Endodermal cell (in vitro differentiated cells): ENCODE results near the gene F3. TPM values are rescaled to one million over a fixed set of nuclear protein-coding genes. Genes with fewer than 3 reads are reported as not detected.

Experiments used
- DNase-seq: peaks from one replicate; pipeline ENCODE4 v3.0.0-alpha.2; 2017
- H3K27ac ChIP-seq: 2 replicates; pipeline ENCODE4 v1.5.1; 2013; ENCODE audit warnings: mild to moderate bottlenecking, low read depth, low read length, moderate library complexity
- H3K27me3 ChIP-seq: 2 replicates; pipeline ENCODE4 v1.6.1; 2013; ENCODE audit warnings: mild to moderate bottlenecking, low read length, moderate library complexity; ENCODE audit not compliant: insufficient read depth, control insufficient read depth, poor library complexity, severe bottlenecking
- H3K36me3 ChIP-seq: 2 replicates; pipeline ENCODE4 v1.7.0; 2013; ENCODE audit warnings: mild to moderate bottlenecking, low read length, moderate library complexity; ENCODE audit not compliant: control insufficient read depth, insufficient read depth
- H3K4me1 ChIP-seq: one replicate; pipeline ENCODE4 v1.7.0; 2013; ENCODE audit warnings: low read length; ENCODE audit not compliant: control insufficient read depth, insufficient read depth
- H3K4me3 ChIP-seq: 2 replicates; pipeline ENCODE4 v1.5.1; 2013; ENCODE audit warnings: mild to moderate bottlenecking, low read length, moderate library complexity
- H3K9ac ChIP-seq: 2 replicates; pipeline ENCODE4 v1.6.1; 2013; ENCODE audit warnings: mild to moderate bottlenecking, low read length, moderate library complexity; ENCODE audit not compliant: poor library complexity, severe bottlenecking; ENCODE audit errors: extremely low read depth
- H3K9me3 ChIP-seq: 2 replicates; pipeline ENCODE4 v1.6.1; 2013; ENCODE audit warnings: mild to moderate bottlenecking, low read length, moderate library complexity; ENCODE audit not compliant: control insufficient read depth
- H3K27ac Mint-ChIP-seq: 2 replicates; pipeline ENCODE4 v1.8.0; 2020; ENCODE audit warnings: mixed read lengths
- H3K27me3 Mint-ChIP-seq: 2 replicates; pipeline ENCODE4 v1.8.0; 2021; ENCODE audit warnings: mild to moderate bottlenecking, mixed read lengths; ENCODE audit not compliant: insufficient read depth
- H3K36me3 Mint-ChIP-seq: 2 replicates; pipeline ENCODE4 v1.8.0; 2020; ENCODE audit warnings: low read depth, mixed read lengths
- H3K4me1 Mint-ChIP-seq: 2 replicates; pipeline ENCODE4 v1.8.0; 2020; ENCODE audit warnings: mixed read lengths
- H3K4me3 Mint-ChIP-seq: 2 replicates; pipeline ENCODE4 v1.8.0; 2020; ENCODE audit warnings: mild to moderate bottlenecking, moderate library complexity, mixed read lengths
- H3K9me3 Mint-ChIP-seq: 2 replicates; pipeline ENCODE4 v1.8.0; 2020; ENCODE audit warnings: mild to moderate bottlenecking, mixed read lengths
- WGBS, 2 experiments: methylation state at CpG; one replicate each; pipeline versions ENCODE4 v1.1.5 to v1.1.7; 2013; ENCODE audit warnings: missing lambda C conversion rate in 2 of 2, mixed read lengths in 1 of 2; ENCODE audit not compliant: insufficient coverage in 1 of 2, insufficient read length in 1 of 2; 5-methylcytosine and 5-hydroxymethylcytosine counted together
- total RNA-seq, 2 donors: library from RNA; stranded (reverse); fragmentation: NEBNext Ultra II Directional in 1 of 2; extraction: Animal tissue kit (Norgen Biotek cat#: 25700) in 1 of 2; gene quantifications; 2 replicates in 1 of 2; 3 replicates in 1 of 2; pipeline ENCODE4 v1.2.1, GENCODE V29; 2021
- TF ChIP-seq, protein P1 (sequence below): fragments of 200-600 bp; sonication (generic); conservative IDR thresholded peaks from 2 replicates; pipeline ENCODE4 v1.5.0; 2021; ENCODE audit warnings: antibody characterized with exemption, mild to moderate bottlenecking

Gene F3
- total RNA-seq, 2 donors from 2014 or later, result 27.6 to 38.1 TPM

DNA sequence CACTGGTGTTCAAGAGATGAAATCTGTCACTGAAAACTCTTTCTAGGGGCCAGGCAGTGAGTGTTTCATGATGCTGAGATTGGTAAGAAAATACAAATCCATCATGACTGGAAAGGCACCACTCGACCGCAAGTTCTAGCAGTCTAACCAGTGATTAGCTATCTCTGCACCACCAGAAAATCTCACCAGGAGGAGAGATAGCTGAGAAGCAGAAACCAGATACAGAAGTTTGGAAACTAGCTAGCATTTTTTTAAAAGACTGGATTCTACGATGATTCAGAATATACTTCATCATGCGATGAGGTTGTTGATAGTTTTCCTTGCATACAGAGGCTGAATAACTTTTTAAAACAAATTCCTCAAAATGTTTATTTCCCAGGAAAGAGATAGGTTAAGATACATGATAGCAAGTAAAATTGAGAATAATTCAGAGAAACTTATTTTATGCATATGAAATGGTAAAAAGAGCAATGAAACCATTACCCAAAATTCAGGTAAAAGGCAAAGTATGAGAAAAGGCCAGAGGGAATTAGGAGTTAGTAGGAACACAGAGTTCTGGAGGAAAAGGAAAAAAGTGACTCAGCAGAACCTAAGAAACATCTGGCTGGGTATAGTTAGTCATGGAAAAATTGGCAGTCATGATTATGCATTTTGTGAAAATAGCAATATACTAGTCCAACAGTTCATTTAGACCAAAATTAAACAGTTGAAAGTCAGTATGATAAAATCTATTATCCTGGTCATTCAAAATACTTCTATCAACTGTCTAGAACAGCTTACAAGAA is 3.3 kb upstream of the F3 start:
- WGBS, 2 experiments, result 82 to 100% methylated on average over 2 to 4 of the region's 4 CpGs
- Mint-ChIP-seq H3K9me3 (peaks cover 4% of the 10 kb centered on the region), H3K4me1 (peaks cover 45% of the 10 kb centered on the region), H3K4me3 (no peak overlapping the region), H3K36me3 (peaks cover 5% of the 10 kb centered on the region), H3K27ac (no peak overlapping the region), H3K27me3 (peaks cover 13% of the 10 kb centered on the region)
- no peak overlapping the region for H3K27ac ChIP-seq
- no peak overlapping the region for H3K9ac ChIP-seq
- H3K4me3 ChIP-seq, result peak overlapping the region; percentile 85
- H3K4me1 ChIP-seq, result peaks cover 9% of the 10 kb centered on the region
- H3K9me3 ChIP-seq, result peaks cover 10% of the 10 kb centered on the region
- TF ChIP-seq, protein P1, sequence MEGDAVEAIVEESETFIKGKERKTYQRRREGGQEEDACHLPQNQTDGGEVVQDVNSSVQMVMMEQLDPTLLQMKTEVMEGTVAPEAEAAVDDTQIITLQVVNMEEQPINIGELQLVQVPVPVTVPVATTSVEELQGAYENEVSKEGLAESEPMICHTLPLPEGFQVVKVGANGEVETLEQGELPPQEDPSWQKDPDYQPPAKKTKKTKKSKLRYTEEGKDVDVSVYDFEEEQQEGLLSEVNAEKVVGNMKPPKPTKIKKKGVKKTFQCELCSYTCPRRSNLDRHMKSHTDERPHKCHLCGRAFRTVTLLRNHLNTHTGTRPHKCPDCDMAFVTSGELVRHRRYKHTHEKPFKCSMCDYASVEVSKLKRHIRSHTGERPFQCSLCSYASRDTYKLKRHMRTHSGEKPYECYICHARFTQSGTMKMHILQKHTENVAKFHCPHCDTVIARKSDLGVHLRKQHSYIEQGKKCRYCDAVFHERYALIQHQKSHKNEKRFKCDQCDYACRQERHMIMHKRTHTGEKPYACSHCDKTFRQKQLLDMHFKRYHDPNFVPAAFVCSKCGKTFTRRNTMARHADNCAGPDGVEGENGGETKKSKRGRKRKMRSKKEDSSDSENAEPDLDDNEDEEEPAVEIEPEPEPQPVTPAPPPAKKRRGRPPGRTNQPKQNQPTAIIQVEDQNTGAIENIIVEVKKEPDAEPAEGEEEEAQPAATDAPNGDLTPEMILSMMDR, result peak; percentile 49
- no peak for DNase-seq
- peaks cover 2% of the 10 kb centered on the region for H3K36me3 ChIP-seq
- H3K27me3 ChIP-seq, result peaks cover 11% of the 10 kb centered on the region

DNA sequence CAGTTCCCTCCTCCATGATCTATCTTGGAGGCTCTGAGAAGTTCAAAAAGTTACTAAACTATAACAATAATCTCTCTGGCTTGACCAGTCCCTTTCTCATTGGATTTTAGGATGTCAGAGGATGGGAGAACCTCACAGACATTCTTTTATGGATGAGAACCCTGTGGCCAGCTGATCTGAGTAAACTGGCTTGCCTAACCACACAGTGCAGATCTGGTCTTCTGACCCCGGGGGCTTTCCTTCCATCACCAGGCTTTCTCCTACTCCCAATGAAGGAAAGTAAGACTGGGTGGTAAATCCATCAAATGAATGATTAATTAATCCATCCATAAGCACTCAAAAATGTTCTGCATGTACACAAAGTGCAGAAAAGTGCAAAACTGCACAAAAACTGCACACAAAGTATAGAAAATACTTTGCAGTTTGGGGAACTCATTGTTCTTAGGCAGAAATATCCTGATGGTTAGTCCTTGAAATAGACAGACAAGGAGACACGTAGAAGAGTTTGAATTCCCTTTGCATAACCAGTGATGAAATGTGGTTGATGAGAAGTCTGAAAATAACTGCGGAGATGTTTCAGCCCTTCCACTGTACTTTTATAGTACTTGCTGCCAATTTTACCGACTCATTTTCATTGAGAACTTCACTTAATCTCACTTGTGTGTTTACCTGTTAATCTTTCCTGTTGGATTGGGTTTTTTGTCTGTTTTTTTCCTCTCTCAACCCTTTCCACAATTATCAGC is 2.5 kb upstream of the F3 start:
- no peak overlapping the region for H3K27ac ChIP-seq
- H3K36me3 ChIP-seq, result peaks cover 10% of the 10 kb centered on the region
- H3K36me3 Mint-ChIP-seq, result peaks cover 13% of the 10 kb centered on the region
- no peak for DNase-seq
- H3K4me3 ChIP-seq, result peak overlapping the region; percentile 85
- peaks cover 4% of the 10 kb centered on the region for H3K9me3 Mint-ChIP-seq
- peaks cover 15% of the 10 kb centered on the region for H3K27me3 ChIP-seq
- peaks cover 9% of the 10 kb centered on the region for H3K4me1 ChIP-seq
- peaks cover 10% of the 10 kb centered on the region for H3K9me3 ChIP-seq
- TF ChIP-seq, protein P1, result no peak
- no peak overlapping the region for H3K27ac Mint-ChIP-seq
- H3K4me1 Mint-ChIP-seq, result peaks cover 50% of the 10 kb centered on the region
- H3K4me3 Mint-ChIP-seq, result no peak overlapping the region
- H3K9ac ChIP-seq, result no peak overlapping the region
- peaks cover 16% of the 10 kb centered on the region for H3K27me3 Mint-ChIP-seq
- 83 to 87% methylated on average over 3 to 4 of the region's 4 CpGs for WGBS, 2 experiments

- peaks cover 14% of the 10 kb centered on the region for H3K36me3 Mint-ChIP-seq
- peaks cover 16% of the 10 kb centered on the region for H3K4me1 ChIP-seq
- peaks cover 12% of the 10 kb centered on the region for H3K36me3 ChIP-seq
- TF ChIP-seq, protein P1, result no peak
- peaks cover 15% of the 10 kb centered on the region for H3K27me3 ChIP-seq
- H3K9me3 ChIP-seq, result peaks cover 10% of the 10 kb centered on the region
- H3K27ac Mint-ChIP-seq, result no peak overlapping the region
- no peak overlapping the region for H3K27ac ChIP-seq
- H3K4me1 Mint-ChIP-seq, result peaks cover 60% of the 10 kb centered on the region
- H3K4me3 ChIP-seq, result peak overlapping the region; percentile 85
- WGBS, 2 experiments, result 45 to 76% methylated on average over 1 of the region's 1 CpG
- H3K4me3 Mint-ChIP-seq, result peak overlapping the region; percentile 88
- no peak overlapping the region for H3K9ac ChIP-seq
- H3K27me3 Mint-ChIP-seq, result peaks cover 16% of the 10 kb centered on the region
- peaks cover 4% of the 10 kb centered on the region for H3K9me3 Mint-ChIP-seq
- no peak for DNase-seq
Observed at GRCh38 chr1:94543001-94543400, 1.4 kb upstream of the F3 start.
